Measurements from ENCODE around the gene HIP1.
A peak's percentile ranks its signal among the peaks of the same experiment; 100 is the strongest.
"Not testable (repeated sequence)": the region's sequence is repeated elsewhere in the genome, so short reads cannot be mapped to it uniquely, and the experiment has no call there.

HIP1 gene

DNA sequence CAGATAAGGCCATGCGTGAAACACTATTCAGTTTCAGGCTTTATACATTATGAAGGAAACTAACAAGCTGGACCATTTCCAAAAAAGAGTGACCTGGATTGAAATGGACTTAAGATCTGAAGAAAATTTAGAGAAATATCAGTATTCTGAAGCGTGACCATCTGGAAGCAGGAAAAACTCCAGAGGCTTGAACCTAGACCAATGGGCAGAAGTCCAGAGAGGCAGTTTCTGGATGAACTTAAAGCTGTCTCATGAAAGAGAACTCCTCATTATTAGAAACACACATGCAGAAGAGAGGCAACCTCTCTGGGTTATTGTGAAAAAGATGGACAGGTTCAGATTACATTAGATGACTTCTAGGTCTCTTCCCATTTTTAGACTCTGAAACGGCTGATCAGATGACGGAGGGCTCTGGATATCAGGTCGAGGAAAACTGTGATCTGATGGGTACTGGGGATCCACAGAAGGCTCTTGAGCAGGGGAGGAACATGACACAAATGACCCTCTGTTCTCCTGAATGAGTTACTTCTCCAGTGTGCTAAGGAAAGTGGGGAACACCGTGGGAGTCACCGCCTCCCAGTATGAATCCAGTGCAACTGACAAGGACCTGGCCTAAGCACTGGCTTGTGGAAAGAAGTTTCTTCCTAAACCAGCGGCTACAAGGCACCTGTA is 130.2 kb downstream of the HIP1 start:
- DNase-seq: no peak

GRCh38 chr7:75604408-75604807 is 134.3 kb downstream of the HIP1 start:
- peak in 1 of 2 donors; percentile 19 for DNase-seq

DNA sequence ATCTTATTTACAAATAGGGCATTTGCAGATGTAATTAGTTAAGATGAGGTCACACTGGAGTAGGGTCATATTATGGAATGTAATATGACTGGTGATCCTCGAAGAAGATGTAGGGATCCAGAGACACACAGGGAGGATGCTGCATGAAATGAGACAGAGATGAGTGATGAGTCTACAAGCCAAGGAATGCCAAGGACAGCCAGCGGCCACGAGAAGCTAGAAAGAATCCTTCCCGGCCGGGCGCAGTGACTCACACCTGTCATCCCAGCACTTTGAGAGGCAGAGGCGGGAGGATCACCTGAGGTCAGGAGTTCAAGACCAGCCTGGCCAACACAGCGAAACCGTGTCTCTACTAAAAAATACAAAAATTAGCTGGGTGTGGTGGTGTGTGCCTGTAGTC is 135.9 kb downstream of the HIP1 start:
- not testable (repeated sequence) for DNase-seq

- no peak for DNase-seq
These were observed 137.2 kb downstream of the HIP1 start for GRCh38 chr7:75601539-75601938.

- not testable (repeated sequence) for DNase-seq
These were observed 138.0 kb downstream of the HIP1 start for GRCh38 chr7:75600748-75601147.

DNA sequence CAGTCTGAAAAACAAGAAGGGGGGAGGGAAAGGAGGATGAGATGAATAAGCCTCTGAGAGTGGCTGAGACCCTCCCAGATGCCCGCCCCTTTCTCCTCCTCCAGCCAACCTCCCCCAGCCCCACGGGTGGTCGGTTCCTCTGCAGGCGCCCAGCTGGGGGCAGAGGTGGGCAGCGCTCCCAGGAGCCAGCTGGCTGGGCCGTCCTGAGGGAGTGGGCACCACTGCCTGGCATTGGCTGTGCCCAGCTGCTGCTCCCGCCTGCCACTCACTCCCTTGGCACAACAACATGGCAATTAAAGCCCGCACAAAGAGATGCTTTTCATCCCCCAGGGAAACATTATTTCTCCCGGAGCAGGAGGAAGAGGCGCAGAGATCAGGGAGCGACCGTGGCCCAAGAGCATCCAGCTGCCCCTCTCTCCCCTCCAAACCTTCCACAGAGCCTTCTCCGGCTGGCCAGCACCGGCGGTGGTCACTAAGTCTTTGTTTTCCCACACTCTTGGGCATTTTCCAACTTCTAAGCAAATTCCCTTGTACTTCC is 139.4 kb downstream of the HIP1 start:
- DNase-seq: no peak

GRCh38 chr7:75596727-75597614 is 141.8 kb downstream of the HIP1 start:
- no peak for DNase-seq

GRCh38 chr7:75595766-75596165 is 143.0 kb downstream of the HIP1 start:
- DNase-seq: no peak

DNA sequence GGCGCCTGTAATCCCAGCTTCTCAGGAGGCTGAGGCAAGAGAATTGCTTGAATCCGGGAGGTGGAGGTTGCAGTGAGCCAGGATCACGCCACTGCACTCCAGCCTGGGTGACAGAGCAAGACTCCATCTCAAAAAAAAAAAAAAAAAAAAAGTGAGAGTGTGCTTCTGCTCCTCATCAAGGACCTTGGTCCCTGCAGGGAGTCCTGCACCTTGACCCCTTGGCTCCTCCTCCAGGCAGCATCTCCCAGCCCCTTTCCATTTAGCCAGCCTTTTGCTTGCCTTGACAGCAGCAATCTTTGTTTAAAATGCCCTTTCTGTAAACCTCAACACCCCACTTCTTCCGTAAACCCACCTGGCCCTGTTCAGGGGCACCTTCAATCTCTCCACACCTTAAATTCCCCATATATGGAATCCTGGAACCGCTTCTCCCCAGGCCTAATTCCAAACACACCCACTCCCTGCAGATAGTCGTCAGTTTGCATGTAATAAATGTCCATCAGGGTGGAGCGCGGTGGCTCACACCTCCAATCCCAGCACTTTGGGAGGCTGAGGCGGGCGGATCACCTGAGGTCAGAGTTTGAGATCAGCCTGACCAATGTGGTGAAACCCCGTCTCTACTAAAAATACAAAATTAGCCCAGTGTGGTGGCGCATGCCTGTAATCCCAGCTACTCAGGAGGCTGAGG is 145.1 kb downstream of the HIP1 start:
- not testable (repeated sequence) for DNase-seq

GRCh38 chr7:75591467-75592255 is 147.1 kb downstream of the HIP1 start:
- DNase-seq: no peak

GRCh38 chr7:75590373-75591005 is 148.3 kb downstream of the HIP1 start:
- DNase-seq: no peak

GRCh38 chr7:75584354-75584753 is 154.4 kb downstream of the HIP1 start:
- peak in 1 of 2 donors; percentile 26 for DNase-seq

DNA sequence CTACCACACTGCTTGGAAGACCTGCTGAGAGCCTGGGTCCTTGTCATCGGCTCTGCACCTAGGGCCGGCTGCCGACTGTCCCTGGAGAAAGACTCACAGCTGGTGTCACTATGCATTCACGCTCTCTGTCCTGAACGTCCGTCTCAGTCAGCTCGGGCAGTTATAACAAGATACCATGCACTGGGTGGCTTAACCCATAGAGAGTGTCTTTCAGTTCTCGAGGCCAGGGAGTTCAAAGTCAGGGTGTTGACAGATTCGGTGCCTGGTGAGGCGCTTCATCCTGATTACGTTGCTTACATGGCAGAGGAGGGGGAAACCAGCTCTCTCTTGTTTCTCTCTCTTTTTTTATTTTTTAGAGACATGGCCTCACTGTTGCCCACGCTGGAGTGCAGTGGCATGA is 155.5 kb downstream of the HIP1 start:
- no peak for DNase-seq

GRCh38 chr7:75579899-75580298 is 158.8 kb downstream of the HIP1 start:
- no peak for DNase-seq

DNA sequence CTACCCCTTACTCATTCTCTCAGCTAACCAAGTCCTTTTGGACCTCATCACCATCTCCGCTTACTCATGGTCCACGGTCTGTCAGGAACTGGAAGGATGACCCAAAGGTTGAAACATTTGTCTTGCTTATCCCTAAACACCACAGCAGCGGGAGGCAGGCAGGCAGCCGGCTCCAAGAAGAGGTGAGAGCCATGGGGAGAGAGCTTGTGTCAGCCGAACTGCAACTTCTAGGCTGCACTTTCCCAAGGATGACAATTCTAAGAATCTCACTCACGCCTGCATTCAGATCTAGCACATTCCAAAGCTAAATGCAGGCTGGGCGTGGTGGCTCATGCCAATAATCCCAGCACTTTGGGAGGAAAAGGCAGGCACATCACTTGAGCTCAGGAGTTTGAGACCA is 160.7 kb downstream of the HIP1 start:
- DNase-seq: no peak

DNA sequence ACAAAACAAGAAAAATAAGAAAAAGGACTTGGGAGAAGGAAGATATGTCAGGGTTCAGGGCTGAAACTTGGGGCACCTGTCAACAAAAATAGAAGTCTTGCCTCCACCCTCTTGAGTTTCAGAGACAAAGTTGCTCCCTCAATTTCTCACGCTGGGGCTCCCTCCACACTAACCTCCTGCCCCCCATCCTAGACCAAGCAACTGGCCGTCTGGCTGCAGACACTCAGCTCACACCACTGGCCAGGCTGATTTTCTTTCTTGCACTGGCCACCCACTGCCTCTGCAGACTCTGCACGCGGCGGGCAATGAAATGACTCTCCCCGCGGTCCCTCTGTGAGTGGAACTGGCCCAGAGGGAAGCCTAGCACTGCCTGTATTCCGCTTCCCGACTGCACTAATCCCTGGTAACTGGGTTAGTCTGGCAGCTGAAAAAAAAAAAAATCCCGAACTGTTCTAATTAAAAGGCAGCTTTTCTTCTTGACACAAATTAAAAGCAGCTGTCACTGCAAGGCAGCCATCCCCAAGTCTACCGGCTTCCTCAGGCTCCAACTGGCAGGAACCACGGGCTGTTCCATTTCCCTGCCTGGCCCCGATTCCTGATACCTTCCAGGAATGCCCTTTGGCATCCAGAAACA is 163.1 kb downstream of the HIP1 start:
- no peak for DNase-seq

- DNase-seq: no peak
These were observed 165.2 kb downstream of the HIP1 start for GRCh38 chr7:75573477-75574019.

DNA sequence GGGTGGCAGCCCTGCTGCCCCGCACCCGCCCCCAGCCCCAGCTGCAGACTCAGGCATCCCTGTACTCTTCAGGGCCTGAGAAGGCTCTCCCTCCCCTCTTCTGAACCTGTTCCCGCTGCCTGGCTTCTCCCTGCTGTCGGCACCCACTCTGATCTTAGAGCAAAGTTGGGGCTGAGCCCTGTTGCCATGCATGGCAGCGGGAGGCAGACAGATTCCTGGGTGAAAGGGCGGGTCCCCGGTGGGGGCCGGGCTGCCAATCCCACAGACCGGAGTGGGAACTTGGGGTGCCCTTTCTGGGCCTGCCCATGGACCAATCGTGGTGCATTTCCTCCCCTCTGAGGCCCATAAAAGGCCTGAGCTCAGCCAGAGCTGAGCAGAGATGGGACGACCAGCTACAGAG is 165.9 kb downstream of the HIP1 start:
- DNase-seq: no peak

DNA sequence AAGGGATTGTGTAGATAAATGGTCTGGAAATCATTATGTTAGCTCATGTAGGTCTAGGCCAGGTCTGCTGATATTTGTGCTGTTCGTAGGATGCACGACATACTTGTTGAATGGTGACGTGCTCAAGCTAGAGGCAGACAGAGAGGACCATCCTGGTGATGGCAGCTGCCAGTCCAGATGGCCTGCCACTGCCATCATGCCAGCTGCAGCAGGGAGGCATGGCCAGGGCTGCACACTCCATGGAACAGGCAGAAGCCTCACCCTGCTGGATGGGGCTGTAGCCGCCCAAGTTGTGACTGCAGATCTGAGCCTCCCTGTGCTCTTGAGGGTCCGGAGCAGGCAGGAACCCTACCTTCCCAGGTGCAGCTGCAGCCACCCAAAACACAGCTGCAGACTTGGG is 166.3 kb downstream of the HIP1 start:
- no peak for DNase-seq

GRCh38 chr7:75571209-75571608 is 167.5 kb downstream of the HIP1 start:
- DNase-seq: no peak
